Mammary epithelial cell (primary cell): ENCODE data around the gene PNMA6E.
A peak's percentile ranks its signal among the peaks of the same experiment; 100 is the strongest.

Source experiments
- EZH2 ChIP-seq: IDR thresholded peaks from 2 replicates; pipeline ENCODE4 v1.6.1; 2012; ENCODE audit warnings: low read length, inconsistent platforms, borderline replicate concordance
- TF ChIP-seq, protein P1 (sequence below), 2 donors: IDR thresholded peaks in 1 of 2; conservative IDR thresholded peaks in 1 of 2; 2 replicates each; pipeline ENCODE4 v1.5.1; 2011 to 2012; ENCODE audit warnings: inconsistent platforms in 2 of 2, low read length in 2 of 2, mild to moderate bottlenecking in 2 of 2, control low read depth in 1 of 2, low read depth in 1 of 2; ENCODE audit not compliant: insufficient read depth in 1 of 2; ENCODE audit errors: extremely low read depth in 1 of 2

GRCh38 chrX:153381684-153382532 lies 19.2 kb downstream of the PNMA6E start:
- TF ChIP-seq, protein P1, sequence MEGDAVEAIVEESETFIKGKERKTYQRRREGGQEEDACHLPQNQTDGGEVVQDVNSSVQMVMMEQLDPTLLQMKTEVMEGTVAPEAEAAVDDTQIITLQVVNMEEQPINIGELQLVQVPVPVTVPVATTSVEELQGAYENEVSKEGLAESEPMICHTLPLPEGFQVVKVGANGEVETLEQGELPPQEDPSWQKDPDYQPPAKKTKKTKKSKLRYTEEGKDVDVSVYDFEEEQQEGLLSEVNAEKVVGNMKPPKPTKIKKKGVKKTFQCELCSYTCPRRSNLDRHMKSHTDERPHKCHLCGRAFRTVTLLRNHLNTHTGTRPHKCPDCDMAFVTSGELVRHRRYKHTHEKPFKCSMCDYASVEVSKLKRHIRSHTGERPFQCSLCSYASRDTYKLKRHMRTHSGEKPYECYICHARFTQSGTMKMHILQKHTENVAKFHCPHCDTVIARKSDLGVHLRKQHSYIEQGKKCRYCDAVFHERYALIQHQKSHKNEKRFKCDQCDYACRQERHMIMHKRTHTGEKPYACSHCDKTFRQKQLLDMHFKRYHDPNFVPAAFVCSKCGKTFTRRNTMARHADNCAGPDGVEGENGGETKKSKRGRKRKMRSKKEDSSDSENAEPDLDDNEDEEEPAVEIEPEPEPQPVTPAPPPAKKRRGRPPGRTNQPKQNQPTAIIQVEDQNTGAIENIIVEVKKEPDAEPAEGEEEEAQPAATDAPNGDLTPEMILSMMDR (conservative IDR thresholded peaks at IDR 0.05 in 1 of 2, IDR thresholded peaks at IDR 0.05 in 1 of 2; ENCODE audit: extremely low read depth in 1 of 2, insufficient read depth in 1 of 2, low read depth in 1 of 2, low read length in 2 of 2): peak in 1 of 2 donors; percentile 6
- TF ChIP-seq EZH2: no peak
